Spleen (tissue), 11 donors: Measurements from ENCODE around the gene TMC1. TPM values are rescaled to one million over a fixed set of nuclear protein-coding genes. Genes with fewer than 3 reads are reported as not detected.
A peak's percentile ranks its signal among the peaks of the same experiment; 100 is the strongest.
"Not testable (repeated sequence)": the region's sequence is repeated elsewhere in the genome, so short reads cannot be mapped to it uniquely, and the experiment has no call there.

Source experiments
- DNase-seq: peaks from one replicate; pipeline ENCODE4 v3.0.0-alpha.2; 2020
- H3K27ac ChIP-seq, 8 donors: fragments of 200-600 bp; sonication (generic) in 7 of 8; 1 replicate in 4 of 8; 2 replicates in 4 of 8; pipeline versions ENCODE4 v1.5.0 to v1.8.0; 2016 to 2021; ENCODE audit warnings: inconsistent platforms in 4 of 8, mild to moderate bottlenecking in 4 of 8, moderate library complexity in 1 of 8
- H3K27me3 ChIP-seq, 7 donors: fragments of 200-600 bp; sonication (generic) in 6 of 7; replicated peaks in 1 of 7; 1 replicate in 4 of 7; 2 replicates in 3 of 7; pipeline versions ENCODE4 v1.5.0 to v1.8.0; 2016 to 2021; ENCODE audit warnings: inconsistent platforms in 3 of 7, mild to moderate bottlenecking in 1 of 7
- H3K36me3 ChIP-seq, 6 donors: fragments of 200-600 bp; sonication (generic) in 5 of 6; 1 replicate in 4 of 6; 2 replicates in 2 of 6; pipeline versions ENCODE4 v1.5.0 to v1.8.0; 2016 to 2021; ENCODE audit warnings: inconsistent platforms in 2 of 6
- H3K4me1 ChIP-seq, 6 donors: fragments of 200-600 bp; sonication (generic) in 5 of 6; 1 replicate in 3 of 6; 2 replicates in 3 of 6; pipeline versions ENCODE4 v1.5.0 to v1.8.0; 2016 to 2021; ENCODE audit warnings: inconsistent platforms in 3 of 6
- H3K4me3 ChIP-seq, 8 donors: fragments of 200-600 bp; sonication (generic) in 7 of 8; 1 replicate in 4 of 8; 2 replicates in 4 of 8; pipeline versions ENCODE4 v1.5.0 to v1.8.0; 2016 to 2021; ENCODE audit warnings: inconsistent platforms in 4 of 8, mild to moderate bottlenecking in 4 of 8, moderate library complexity in 2 of 8
- H3K9me3 ChIP-seq, 8 donors: fragments of 200-600 bp; sonication (generic) in 7 of 8; 1 replicate in 4 of 8; 2 replicates in 4 of 8; pipeline versions ENCODE4 v1.5.0 to v1.8.0; 2016 to 2021; ENCODE audit warnings: inconsistent platforms in 4 of 8
- POLR2A ChIP-seq, 3 donors: fragments of 450-650 bp; IDR thresholded peaks; one replicate each; pipeline ENCODE4 v1.5.1; 2017; ENCODE audit warnings: antibody characterized with exemption in 3 of 3, mild to moderate bottlenecking in 1 of 3
- POLR2AphosphoS5 ChIP-seq, 3 donors: sonication (generic); formaldehyde crosslinking; IDR thresholded peaks; one replicate each; pipeline ENCODE4 v1.5.1; 2017; ENCODE audit warnings: antibody characterized with exemption in 3 of 3
- WGBS, 5 donors: extraction: QIAGEN DNeasy Blood & Tissue Kit in 3 of 5; methylation state at CpG; one replicate each; pipeline versions ENCODE4 v1.1.5 to v1.1.7; 2013 to 2018; 5-methylcytosine and 5-hydroxymethylcytosine counted together
- intact Hi-C: fragments of 100-400 bp; cut with DNase I; formaldehyde crosslinking; loops from one replicate; pipeline ENCODE4 v1.15.0; 2023; ENCODE audit warnings: low total_unique reads
- polyA plus RNA-seq, 3 donors: library from polyadenylated mRNA; stranded (reverse); fragments of 200-250 nt; gene quantifications; one replicate each; pipeline ENCODE4 v1.2.1, GENCODE V29; 2013
- total RNA-seq, 7 donors: library from RNA; depleted of rRNA in 3 of 7; stranded (reverse); fragments of >200 nt in 3 of 7; fragmentation: NEBNext Ultra II Directional in 4 of 7; extraction: Animal tissue kit (Norgen Biotek cat#: 25700) in 4 of 7; gene quantifications; one replicate each; pipeline versions ENCODE4 v1.1.0 to v1.2.1, GENCODE V29; 2016 to 2021
- TF ChIP-seq, protein P1 (sequence below), 11 experiments: fragments of 200-600 bp in 7 of 11; fragments of 450-650 bp in 4 of 11; sonication (generic) in 4 of 11; IDR thresholded peaks in 8 of 11; conservative IDR thresholded peaks in 3 of 11; 1 replicate in 7 of 11; 2 replicates in 4 of 11; pipeline versions ENCODE4 v1.4.0 to v1.8.0; 2016 to 2021; ENCODE audit warnings: antibody characterized with exemption in 11 of 11, inconsistent platforms in 4 of 11, mild to moderate bottlenecking in 1 of 11
- donor health status: healthy with polysubstance abuse.
- donor health status: DM: no; HTN: no; CAD: no; lungs with moderate emphysema.
- donor health status: DM: no; HTN: no; CAD: no.
- donor health status: Bipolar disorder and iron deficiency.
- donor health status: healthy.
- donor health status: DM: no; HTN: no; CAD: no.
- donor health status: DM: yes; HTN: yes; CAD: no.

The TMC1 gene
- total and polyA plus RNA-seq, 10 donors = 0.04 to 0.16 TPM; not detected in 8

DNA sequence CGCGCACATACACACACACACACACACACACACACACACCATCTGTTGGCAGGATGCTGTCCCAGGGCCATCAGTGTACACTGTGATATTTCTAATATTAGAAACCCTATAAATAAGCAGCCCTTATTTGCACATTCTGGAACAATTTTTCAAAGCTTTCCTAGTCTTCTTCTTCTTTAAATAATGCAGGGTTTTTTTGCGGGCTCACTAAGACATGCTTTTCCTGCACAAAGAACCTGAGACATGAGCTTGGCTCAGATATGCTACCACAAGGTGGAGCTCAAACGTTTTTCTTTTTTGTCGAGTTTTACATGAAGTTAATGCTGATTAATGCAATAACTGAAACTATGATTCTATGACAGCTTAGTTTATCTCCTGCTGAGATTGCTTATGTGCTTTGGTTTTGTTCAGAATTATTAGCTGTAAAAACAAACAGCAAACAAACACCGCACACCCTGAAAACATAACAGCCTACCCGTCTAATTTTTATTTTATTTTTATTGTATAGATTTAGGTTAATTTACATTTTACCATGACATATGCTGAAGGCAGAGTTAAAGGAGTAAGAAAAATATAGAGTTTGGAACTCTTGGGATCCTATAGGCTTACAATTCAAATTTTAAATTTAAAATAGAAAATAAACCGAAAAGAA lies 335.7 kb downstream of the TMC1 start:
- no peaks in the 10 kb centered on the region for H3K9me3 ChIP-seq
- no peak for DNase-seq
- H3K4me1 ChIP-seq = peaks cover 0 to 13% (median 7%) of the 10 kb centered on the region in 6 donors
- intact Hi-C loops = loop anchor here (10.0 kb wide), 1 partner anchor 328 kb away; no protein-coding TSS in a partner anchor
- H3K27me3 ChIP-seq = no peaks in the 10 kb centered on the region
- H3K36me3 ChIP-seq = no peaks in the 10 kb centered on the region
- H3K4me3 ChIP-seq = no peak overlapping the region
- peak overlapping the region in 1 of 8 donors; percentile 25 for H3K27ac ChIP-seq
- 52 to 60% (median 56%) methylated on average over 8 of the region's 8 CpGs for WGBS, 5 donors
- TF ChIP-seq POLR2A (IDR thresholded peaks at IDR 0.05) = no peak
- TF ChIP-seq POLR2AphosphoS5 (IDR thresholded peaks at IDR 0.05) = no peak
- TF ChIP-seq, protein P1, sequence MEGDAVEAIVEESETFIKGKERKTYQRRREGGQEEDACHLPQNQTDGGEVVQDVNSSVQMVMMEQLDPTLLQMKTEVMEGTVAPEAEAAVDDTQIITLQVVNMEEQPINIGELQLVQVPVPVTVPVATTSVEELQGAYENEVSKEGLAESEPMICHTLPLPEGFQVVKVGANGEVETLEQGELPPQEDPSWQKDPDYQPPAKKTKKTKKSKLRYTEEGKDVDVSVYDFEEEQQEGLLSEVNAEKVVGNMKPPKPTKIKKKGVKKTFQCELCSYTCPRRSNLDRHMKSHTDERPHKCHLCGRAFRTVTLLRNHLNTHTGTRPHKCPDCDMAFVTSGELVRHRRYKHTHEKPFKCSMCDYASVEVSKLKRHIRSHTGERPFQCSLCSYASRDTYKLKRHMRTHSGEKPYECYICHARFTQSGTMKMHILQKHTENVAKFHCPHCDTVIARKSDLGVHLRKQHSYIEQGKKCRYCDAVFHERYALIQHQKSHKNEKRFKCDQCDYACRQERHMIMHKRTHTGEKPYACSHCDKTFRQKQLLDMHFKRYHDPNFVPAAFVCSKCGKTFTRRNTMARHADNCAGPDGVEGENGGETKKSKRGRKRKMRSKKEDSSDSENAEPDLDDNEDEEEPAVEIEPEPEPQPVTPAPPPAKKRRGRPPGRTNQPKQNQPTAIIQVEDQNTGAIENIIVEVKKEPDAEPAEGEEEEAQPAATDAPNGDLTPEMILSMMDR (IDR thresholded peaks at IDR 0.05 in 8 of 11, conservative IDR thresholded peaks at IDR 0.05 in 3 of 11) = peak in 10 of 11 experiments; percentile 10 to 63 (median 48)

DNA sequence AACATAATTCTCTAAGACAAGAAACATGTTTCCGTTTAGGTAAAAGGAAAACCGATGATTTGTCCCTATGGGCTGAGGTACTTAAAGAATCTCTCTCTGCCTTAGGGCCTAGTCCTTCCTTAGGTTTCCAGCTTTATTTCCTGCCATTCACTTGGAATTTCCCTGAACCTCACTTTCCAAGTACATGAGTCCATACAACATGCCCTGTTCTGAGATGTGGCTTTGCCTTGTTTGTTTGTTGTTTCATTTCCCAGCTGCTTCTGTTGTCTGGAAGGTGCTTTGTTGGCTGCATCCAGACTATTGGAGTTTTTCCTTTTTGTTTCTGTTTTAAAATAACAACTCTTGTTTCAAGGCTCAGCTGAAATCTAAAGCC lies 336.2 kb downstream of the TMC1 start:
- Histone ChIP-seq H3K36me3 (no peaks in the 10 kb centered on the region), H3K27me3 (no peaks in the 10 kb centered on the region), H3K27ac (peak overlapping the region in 1 of 8 donors; percentile 25), H3K4me3 (no peak overlapping the region), H3K9me3 (no peaks in the 10 kb centered on the region), H3K4me1 (peaks cover 0 to 13% (median 7%) of the 10 kb centered on the region in 6 donors)
- 92 to 95% (median 93%) methylated on average over 2 of the region's 2 CpGs for WGBS, 5 donors
- no peak for TF ChIP-seq POLR2A (IDR thresholded peaks at IDR 0.05)
- TF ChIP-seq POLR2AphosphoS5 (IDR thresholded peaks at IDR 0.05) = no peak
- TF ChIP-seq, protein P1 (IDR thresholded peaks at IDR 0.05 in 8 of 11, conservative IDR thresholded peaks at IDR 0.05 in 3 of 11) = no peak
- intact Hi-C loops = loop anchor here (10.0 kb wide), 1 partner anchor 327 kb away; no protein-coding TSS in a partner anchor
- no peak for DNase-seq

- Histone ChIP-seq H3K9me3 (no peaks in the 10 kb centered on the region), H3K4me1 (peaks cover 0 to 13% (median 7%) of the 10 kb centered on the region in 6 donors), H3K4me3 (no peak overlapping the region), H3K27ac (peak overlapping the region in 1 of 8 donors; percentile 25), H3K27me3 (no peaks in the 10 kb centered on the region), H3K36me3 (no peaks in the 10 kb centered on the region)
- intact Hi-C loops = loop anchor here (10.0 kb wide), 1 partner anchor 326 kb away; no protein-coding TSS in a partner anchor
- DNase-seq = no peak
- TF ChIP-seq, protein P1 (IDR thresholded peaks at IDR 0.05 in 8 of 11, conservative IDR thresholded peaks at IDR 0.05 in 3 of 11) = no peak
- TF ChIP-seq POLR2AphosphoS5 (IDR thresholded peaks at IDR 0.05) = no peak
- no peak for TF ChIP-seq POLR2A (IDR thresholded peaks at IDR 0.05)
- WGBS, 5 donors = 36 to 65% (median 48%) methylated on average over 5 of the region's 5 CpGs
Measured at GRCh38 chr9:72858089-72858912, 336.9 kb downstream of the TMC1 start.

DNA sequence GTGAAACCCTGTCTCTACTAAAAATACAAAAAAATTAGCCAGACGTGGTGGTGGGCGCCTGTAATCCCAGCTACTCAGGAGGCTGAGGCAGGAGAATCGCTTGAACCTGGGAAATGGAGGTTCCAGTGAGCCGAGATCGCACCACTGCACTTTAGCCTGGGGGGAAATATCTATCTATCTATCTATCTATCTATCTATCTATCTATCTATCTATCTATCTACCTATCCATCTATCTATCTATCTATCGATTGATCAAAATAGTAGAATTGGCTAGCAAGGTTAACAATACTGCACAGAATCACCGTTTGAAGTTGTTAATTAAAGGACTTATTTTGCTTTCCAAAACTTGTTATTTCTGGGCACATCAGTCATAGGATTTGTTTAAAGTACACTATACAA lies 341.4 kb downstream of the TMC1 start:
- H3K27ac ChIP-seq, H3K4me3 ChIP-seq, intact Hi-C loops, H3K36me3 ChIP-seq, H3K27me3 ChIP-seq, H3K4me1 ChIP-seq, H3K9me3 ChIP-seq, DNase-seq: not testable (repeated sequence)
- WGBS, 5 donors = 88 to 95% (median 90%) methylated on average over 7 of the region's 7 CpGs
